Ovary (tissue), 3 donors: ENCODE data around the gene ASB10.

Experiments
- EP300 ChIP-seq: sonication (generic); formaldehyde crosslinking; IDR thresholded peaks from one replicate; pipeline ENCODE4 v1.6.1; 2017; ENCODE audit warnings: antibody characterized with exemption
- POLR2A ChIP-seq: fragments of 450-650 bp; IDR thresholded peaks from one replicate; pipeline ENCODE4 v1.6.1; 2017; ENCODE audit warnings: antibody characterized with exemption, mild to moderate bottlenecking, moderate library complexity
- TF ChIP-seq, protein P1 (sequence below), 3 donors: fragments of 450-650 bp in 2 of 3; fragments of 200-600 bp in 1 of 3; IDR thresholded peaks; one replicate each; pipeline versions ENCODE4 v1.5.1 to v1.8.0; 2016 to 2022; ENCODE audit warnings: antibody characterized with exemption in 3 of 3, mild to moderate bottlenecking in 1 of 3
- donor health status: DM: no; HTN: no; CAD: no.

DNA sequence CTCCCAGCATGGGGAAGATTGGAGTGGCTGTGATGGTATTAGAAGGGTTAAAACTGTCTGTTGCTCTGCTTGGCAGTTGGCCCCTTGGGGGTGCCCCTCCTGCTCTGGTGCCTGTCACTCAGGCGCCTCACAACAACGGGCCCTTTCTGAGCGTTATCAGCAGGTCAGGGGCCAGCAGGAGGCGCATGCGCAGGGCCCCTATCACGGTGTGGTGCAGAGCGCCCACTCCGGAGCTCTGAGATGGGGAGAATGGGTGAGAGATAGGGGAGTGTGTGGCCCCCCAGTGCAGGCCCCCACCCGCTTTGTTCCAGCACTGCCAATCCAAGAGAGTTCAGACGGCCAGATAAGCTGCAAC, 44.4 kb downstream of the ASB10 start:
- TF ChIP-seq, protein P1, sequence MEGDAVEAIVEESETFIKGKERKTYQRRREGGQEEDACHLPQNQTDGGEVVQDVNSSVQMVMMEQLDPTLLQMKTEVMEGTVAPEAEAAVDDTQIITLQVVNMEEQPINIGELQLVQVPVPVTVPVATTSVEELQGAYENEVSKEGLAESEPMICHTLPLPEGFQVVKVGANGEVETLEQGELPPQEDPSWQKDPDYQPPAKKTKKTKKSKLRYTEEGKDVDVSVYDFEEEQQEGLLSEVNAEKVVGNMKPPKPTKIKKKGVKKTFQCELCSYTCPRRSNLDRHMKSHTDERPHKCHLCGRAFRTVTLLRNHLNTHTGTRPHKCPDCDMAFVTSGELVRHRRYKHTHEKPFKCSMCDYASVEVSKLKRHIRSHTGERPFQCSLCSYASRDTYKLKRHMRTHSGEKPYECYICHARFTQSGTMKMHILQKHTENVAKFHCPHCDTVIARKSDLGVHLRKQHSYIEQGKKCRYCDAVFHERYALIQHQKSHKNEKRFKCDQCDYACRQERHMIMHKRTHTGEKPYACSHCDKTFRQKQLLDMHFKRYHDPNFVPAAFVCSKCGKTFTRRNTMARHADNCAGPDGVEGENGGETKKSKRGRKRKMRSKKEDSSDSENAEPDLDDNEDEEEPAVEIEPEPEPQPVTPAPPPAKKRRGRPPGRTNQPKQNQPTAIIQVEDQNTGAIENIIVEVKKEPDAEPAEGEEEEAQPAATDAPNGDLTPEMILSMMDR (IDR thresholded peaks at IDR 0.05), result no peak
- no peak for TF ChIP-seq EP300
- no peak for TF ChIP-seq POLR2A
